UCSD-AML1 (cell line): ENCODE measurements around the gene UMOD.

Experiments
- DNase-seq: peaks from one replicate; lab custom pipeline; 2025; ENCODE audit not compliant: unreplicated experiment; lab: John Stamatoyannopoulos, UW

Gene UMOD

DNA sequence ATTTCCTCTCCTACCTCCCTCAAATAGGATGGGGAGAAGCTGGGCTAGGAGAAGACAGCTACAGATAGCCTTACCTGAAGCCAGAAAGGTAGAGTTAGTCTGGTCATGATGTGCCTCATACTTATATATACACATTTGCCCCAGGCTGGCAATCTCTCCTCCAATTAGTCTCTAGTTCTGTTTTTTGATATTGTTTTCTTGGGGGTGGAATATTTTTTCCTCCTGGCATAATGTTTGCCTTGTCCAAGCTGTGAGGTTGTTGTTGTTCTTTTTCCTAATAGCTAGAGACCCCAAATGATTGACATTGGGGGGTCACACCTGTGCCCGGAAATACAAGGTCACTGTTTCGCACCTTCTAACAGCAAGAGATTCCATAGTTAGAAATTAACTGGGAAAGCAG lies at the start of gene UMOD:
UMOD (minus strand) TSS at position 101 of the 400 bp plus-strand sequence. CDS start 1,978 bp downstream, outside the sequence.
- DNase-seq, result no peak

DNA sequence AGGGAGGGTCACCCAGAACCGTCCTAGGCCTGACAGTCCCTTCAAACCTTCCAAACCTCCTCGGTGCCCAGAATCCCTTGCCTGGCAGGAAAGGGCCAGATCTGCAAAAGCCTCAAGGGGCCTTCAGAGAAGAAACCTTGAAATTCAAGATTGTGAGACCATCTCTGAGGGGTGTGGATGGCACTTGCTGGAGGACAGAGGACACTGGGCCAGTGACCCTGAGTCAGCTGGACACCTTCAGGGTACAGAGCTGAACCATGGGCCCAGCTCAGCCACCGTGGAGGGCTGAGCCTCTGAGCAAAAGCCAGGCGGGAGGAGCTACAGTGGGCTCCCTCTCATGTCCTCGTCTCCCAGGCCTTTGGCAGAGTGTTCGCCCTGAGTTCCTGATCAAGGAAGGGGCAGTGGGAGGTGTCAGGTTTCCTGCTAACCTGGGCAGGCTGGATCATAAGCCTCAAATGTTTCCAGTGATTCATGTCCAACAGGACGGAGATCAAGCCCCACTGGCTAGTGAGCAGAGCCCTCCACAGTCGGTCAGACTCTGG lies 49.0 kb upstream of the UMOD start:
- no peak for DNase-seq

GRCh38 chr16:20401066-20401465 lies 48.6 kb upstream of the UMOD start:
- no peak for DNase-seq

GRCh38 chr16:20399185-20399584 lies 46.7 kb upstream of the UMOD start:
- no peak for DNase-seq

GRCh38 chr16:20398603-20399002 lies 46.1 kb upstream of the UMOD start:
- DNase-seq, result no peak

- DNase-seq, result no peak
Measured at GRCh38 chr16:20397468-20398074, 45.1 kb upstream of the UMOD start.

- no peak for DNase-seq
Measured at GRCh38 chr16:20396846-20397467, 44.4 kb upstream of the UMOD start.

DNA sequence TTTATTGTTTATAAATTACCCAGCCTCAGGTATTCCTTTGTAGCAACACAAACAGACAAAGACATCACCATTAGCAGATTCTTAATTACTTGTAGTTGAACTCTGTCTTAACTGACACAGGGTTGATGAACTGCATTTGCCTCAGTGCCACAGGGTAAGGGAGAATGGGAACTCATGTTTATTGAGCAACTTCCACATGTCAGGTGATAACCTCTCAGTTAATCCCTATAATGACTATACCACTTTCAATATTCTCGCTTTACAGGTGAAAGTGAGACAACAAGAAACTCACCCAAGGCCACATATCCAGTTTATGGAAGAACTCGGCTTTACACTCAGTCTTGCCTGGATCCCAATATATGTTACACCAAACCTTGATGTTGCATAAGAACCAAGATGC lies 43.4 kb upstream of the UMOD start:
- no peak for DNase-seq

DNA sequence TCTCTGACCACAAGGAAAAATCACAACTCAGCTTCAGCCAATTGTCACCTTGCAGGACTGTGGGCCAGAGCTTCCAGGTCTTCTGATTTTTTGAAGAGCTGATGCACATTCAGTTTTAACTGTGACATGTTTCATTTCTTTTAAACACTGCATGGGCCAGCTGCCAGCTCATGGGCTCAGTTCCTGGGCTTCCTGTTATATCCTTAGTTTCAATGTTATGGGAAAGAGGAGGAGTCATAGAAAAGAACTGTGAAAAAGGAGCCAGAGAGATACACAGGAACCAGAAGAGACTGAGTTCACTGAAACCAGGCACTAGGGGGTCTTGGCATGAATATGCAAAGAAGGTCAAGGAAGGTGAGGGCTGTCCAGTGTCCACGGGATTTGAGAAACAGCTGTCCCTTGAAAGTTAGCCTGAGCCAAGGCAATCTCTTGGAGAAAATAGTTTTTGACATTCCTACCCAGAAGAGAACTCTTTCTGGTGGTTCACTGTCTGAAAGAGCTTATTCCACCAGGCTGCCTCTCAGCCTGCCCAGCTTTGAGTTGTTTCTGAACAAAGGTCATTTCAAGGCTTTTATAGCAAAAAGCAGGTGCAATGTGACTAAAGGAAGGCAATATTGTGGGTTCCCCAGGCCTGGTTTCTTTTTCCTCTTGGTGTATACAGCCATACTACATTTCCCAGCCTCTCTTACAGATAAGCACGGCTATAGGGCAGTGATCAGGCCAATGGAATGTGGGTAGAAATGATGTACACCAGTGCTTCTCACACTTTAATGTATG lies 41.5 kb upstream of the UMOD start:
- no peak for DNase-seq

- DNase-seq, result no peak
Measured at GRCh38 chr16:20391045-20391444, 38.5 kb upstream of the UMOD start.

DNA sequence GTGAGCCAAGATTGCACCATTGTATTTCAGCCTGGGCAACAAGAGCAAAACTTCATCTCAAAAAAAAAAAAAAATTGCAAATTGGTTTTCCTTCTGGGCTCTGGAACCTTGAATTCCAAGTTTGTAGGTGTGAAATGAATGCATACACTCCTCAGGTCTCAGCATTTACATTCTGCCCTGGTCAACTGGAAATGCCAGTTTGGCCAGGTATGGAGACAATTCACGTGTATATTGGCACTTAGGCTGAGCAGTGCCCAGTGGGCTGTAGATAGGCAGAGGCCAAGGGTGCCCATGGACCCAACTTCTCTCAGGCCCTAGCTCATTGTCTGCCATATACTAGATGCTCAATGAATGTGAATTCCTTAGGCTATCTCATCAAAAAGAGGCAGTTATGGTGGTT lies 36.3 kb upstream of the UMOD start:
- no peak for DNase-seq

GRCh38 chr16:20387978-20388377 lies 35.5 kb upstream of the UMOD start:
- no peak for DNase-seq

GRCh38 chr16:20385844-20386832 lies 33.6 kb upstream of the UMOD start:
- DNase-seq, result peak; percentile 47

- peak; percentile 26 for DNase-seq
Measured at GRCh38 chr16:20383106-20384029, 30.9 kb upstream of the UMOD start.

DNA sequence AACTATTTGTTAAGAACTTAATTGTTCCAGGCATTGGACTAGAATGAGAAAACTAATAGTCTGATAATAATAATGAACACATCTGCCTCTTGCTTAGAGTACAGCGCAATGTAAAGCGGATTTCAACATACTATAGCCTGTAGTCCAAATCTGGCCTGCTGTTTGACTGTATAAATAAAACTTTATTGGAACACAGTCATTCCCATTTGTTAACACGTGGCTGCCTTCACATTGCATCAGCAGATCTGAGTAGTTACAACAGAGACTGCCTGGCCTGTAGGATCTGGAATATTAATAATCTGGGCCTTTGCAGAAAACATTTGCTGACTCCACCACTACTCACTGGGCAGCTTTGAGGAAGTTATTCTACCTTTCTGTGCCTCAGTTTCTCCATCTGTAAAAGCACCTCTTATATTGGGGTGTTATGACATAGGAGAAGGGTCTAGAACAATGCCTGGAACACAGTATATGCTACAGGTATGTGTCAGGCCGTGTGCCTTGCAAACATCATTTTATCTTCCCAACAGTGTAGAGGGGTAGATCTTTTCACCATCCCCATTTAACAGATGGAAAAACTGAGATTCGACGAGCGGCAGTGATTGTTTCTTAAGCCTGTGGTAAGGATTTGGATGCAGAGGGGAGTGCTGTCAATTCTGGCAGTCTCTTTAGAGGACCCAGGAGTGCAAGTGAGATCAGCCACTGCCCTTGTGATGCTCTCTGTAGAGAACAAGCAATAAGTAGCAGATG lies 29.9 kb upstream of the UMOD start:
- no peak for DNase-seq

GRCh38 chr16:20380782-20381181 lies 28.3 kb upstream of the UMOD start:
- no peak for DNase-seq

- DNase-seq, result no peak
Measured at GRCh38 chr16:20377181-20377580, 24.7 kb upstream of the UMOD start.

DNA sequence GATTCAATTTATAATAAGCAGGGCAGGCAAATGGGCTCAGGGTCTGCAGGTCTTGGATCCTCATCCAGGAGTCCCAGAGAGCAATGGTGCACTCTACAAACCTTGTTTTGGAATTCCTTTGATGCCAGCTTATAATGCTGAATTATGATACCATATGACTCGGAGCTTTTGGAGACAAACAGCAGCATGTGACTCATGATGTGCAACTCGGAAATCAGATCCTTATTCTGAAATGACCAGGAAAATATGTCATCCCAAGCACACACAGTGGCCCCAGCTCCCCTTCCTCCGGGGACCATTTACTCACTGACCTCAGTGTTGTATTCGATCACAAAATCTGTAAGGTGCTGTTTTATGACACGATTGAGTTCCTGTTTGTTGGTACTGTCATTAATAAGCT lies 20.2 kb upstream of the UMOD start:
- no peak for DNase-seq

- DNase-seq, result no peak
Measured at GRCh38 chr16:20369452-20370054, 17.0 kb upstream of the UMOD start.
